ENCODE results near the gene TIAM2.

The TIAM2 gene

DNA sequence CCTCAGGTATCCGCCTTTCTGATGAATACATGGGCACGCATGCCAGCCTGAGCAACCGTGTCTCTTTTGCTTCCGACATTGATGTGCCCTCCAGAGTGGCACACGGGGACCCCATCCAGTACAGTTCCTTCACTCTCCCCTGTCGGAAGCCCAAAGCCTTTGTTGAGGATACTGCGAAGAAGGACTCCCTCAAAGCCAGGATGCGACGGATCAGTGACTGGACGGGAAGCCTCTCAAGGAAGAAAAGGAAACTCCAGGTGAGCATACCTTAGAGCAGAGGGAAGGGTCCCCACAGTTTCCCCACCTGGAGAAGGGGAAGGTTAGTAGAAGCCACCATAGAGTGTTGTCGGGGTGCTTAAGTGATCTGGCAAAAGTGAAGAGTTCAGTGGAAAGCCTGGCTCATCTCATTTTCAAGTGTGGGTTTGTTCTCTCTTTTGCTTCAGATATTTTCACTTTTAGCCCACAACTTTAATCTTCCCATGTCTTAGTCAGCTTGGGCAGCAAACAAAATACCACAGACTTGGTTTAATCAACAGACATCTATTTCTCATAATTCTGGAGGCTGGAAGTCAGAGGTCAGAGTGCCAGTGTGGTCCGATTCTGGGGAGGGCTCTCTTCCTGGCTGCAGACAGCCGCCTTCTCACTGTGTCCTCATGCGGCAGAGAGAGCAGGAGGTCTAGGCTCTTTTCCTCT lies 135.2 kb downstream of the TIAM2 start:
- DNase-seq (ENCODE audit: low read depth): no peak

DNA sequence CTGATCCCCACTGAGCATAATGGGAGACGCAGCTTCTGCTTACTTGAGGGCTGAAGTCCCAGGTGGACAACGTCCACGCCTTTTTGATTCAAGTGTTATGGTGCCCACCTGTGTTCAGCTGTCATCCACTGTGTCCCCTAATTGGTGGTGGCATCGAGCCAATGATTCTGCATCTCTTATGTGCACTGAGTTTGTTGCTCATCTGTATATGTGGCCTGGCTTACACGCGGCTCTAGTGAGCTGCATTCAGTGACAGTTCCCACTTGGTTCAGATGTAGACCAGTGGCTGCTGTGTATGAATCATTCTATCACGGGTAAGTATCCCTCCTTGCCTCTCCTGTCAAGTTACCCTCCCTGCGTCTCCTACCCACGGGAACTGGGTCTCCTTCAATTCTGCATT lies 137.5 kb downstream of the TIAM2 start:
- no peak for DNase-seq (ENCODE audit: low read depth)

- DNase-seq (ENCODE audit: low read depth): no peak
Observed at GRCh38 chr6:155141002-155141401, 145.9 kb downstream of the TIAM2 start.

- DNase-seq (ENCODE audit: low read depth): no peak
Observed at GRCh38 chr6:155141512-155141911, 146.4 kb downstream of the TIAM2 start.

DNA sequence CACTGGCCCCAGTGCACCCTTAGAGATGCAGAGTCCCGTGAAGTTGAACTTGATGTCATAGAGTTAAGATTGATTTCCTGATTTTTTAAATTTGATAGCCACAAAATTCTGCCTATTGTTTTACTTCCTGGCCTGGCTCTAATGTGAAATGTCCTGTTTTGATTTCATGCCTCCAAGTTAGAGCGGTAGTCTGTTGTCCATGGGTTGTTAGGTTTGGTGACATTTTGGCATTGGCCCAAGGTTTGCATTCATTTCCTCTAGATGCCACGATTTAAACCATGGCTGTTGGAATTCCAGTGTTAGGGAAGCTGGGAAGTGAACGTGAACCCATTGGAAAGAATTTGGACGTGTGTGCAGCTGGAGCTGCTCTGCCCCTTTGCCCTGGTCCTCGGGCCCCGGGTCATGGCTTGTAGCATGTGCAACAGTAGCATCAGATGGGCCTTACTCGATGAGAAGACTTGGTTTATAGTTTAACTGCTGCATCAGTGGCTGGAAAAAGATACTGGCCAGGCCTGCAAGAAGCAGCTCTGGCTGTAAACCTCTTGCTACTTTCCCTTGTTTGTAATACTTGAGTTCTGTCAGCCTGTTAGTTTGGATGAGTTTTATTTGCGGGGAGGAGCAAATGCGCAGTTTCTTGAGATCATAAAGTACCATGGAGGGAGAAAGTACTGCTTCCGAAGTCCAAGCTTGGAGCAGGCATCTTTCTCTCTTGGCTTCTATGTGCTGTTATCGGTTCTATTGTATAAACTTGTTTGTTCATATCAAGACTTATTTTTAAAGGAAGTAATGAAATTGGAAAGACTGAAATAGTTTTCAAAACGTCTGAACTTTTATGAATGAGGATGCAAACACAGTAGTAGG lies 147.3 kb downstream of the TIAM2 start:
- no peak for DNase-seq (ENCODE audit: low read depth)

GRCh38 chr6:155143029-155143577 lies 148.0 kb downstream of the TIAM2 start:
- DNase-seq (ENCODE audit: low read depth): no peak

DNA sequence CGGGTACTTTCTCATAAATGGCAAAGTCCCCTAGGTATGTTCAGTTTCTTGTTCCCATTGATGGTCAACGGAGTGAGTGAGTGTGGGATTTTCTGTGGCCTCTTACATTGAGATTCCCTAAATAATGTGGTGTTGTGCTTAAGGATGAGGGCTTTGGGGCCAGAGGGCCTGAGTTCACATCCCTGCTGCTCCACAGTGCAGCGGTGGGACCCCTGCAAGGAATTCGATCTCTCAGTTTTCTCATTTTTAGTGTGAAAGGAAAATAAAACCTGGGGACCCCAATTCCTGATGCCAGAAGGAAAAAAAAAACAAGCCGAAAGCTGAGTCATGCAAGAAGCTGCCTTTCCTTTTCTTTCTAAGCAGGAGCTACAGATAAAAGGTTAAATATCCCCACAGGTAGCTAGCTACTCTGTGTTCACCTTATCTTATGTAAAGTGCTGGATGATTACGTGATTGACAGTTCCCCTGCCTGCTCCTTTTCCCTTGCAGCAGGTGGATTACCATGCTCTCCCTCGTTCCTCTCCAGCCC lies 148.5 kb downstream of the TIAM2 start:
- DNase-seq (ENCODE audit: low read depth): no peak

DNA sequence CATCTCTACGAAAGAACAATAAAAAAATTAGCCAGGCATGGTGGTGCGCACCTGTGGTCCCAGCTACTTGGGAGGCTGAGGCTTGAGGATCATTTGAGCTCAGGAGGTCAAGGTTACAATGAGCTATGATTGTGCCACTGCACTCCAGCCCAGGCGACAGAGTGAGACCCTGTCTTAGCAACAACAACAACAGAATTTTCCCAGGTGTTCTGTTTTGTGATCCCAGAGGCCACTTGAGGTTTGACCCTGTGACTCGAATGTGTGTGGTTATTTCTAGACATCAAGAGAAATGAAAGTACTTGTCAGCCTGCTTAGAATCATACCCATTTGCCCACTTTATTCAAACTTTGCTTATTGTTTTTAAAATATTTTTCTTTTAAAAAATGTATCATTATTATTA lies 151.1 kb downstream of the TIAM2 start:
- no peak for DNase-seq (ENCODE audit: low read depth)

GRCh38 chr6:155147958-155148663 lies 153.0 kb downstream of the TIAM2 start:
- DNase-seq (ENCODE audit: low read depth): no peak

GRCh38 chr6:155150967-155151671 lies 156.0 kb downstream of the TIAM2 start:
- DNase-seq (ENCODE audit: low read depth): no peak

- DNase-seq (ENCODE audit: low read depth): no peak
Observed at GRCh38 chr6:155152211-155153076, 157.3 kb downstream of the TIAM2 start.

- no peak for DNase-seq (ENCODE audit: low read depth)
Observed at GRCh38 chr6:155154158-155154830, 159.2 kb downstream of the TIAM2 start.

- DNase-seq (ENCODE audit: low read depth): no peak
Observed at GRCh38 chr6:155155787-155156447, 160.8 kb downstream of the TIAM2 start.

- DNase-seq (ENCODE audit: low read depth): no peak
Observed at GRCh38 chr6:155157101-155157500, 162.0 kb downstream of the TIAM2 start.

GRCh38 chr6:155158030-155158843 lies 163.1 kb downstream of the TIAM2 start:
- no peak for DNase-seq (ENCODE audit: low read depth)

DNA sequence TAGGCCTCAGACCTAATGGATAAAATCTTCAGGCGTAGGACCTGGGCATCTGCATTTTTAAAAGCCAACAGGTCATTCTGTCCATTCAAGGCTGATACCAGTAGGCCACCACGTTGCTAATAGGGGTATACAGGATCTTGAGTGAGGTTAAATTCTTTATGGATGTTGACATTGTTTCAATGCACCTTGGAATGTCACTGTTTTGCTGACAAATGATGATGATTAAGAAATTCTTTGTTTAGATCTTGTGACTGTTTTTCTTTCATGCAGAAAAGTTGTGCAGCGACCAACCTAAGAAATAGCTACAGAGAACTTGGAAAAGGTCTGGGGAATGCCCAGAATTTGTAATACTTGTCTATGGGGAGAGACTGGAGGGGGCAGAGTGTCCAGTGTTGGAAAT lies 167.6 kb downstream of the TIAM2 start:
- no peak for DNase-seq (ENCODE audit: low read depth)

DNA sequence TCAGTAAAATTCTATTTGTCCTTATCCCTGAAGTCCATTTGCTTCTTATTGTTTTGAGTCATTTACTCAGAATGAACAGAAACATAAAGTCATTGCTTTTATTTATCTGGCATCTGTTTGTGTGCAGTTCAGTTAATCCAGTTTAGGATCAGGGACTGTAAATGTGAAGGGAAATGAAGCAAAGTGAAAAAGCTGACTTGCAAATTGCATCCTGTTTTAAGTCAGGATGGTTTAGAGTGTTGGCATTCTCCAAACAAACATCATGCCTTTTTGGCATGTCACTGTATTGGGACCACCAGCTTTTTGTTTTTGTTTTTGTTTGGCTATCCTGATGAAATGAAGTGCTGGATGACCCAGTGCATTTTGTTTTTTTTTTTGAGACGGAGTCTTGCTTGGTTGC lies 168.5 kb downstream of the TIAM2 start:
- DNase-seq (ENCODE audit: low read depth): no peak

DNA sequence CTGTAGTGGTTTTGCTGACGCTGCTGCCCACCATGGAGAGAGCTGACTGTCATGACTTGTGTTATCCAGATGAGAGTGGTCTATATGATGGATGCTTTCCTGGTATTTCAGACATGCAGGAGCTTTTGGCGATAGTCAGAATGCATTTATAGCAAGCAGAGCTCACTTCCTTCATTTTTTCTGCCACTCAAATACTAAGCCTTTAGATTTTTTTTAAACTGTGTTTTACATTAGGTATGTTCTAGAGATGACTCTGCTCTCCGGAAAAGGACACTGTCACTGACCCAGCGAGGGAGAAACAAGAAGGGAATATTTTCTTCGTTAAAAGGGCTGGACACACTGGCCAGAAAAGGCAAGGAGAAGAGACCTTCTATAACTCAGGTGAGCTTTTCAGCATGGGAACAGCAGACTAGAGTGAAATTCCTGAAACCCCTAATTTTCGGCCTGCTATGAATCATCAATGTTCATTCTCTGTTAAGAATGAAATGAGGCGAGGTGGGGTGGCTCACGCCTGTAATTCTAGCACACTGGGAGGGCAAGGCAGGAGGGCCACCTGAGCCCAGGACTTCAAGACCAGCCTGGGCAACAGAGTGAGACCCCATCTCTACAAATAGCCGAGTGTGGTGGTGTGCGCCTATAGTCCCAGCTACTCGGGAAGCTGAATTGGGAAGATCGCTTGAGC lies 170.1 kb downstream of the TIAM2 start:
- DNase-seq (ENCODE audit: low read depth): no peak

All from stimulated activated CD8-positive, alpha-beta memory T cell treated with anti-CD3 and anti-CD28 coated beads, Interleukin-12 subunit alpha, Interleukin-12 subunit beta, amount 100 ng/mL, for 1 hour (primary cell).